Activated CD4-positive, CD25-positive, alpha-beta regulatory T cell (primary cell): Measurements from ENCODE around the gene ARRDC2.
A peak's percentile ranks its signal among the peaks of the same experiment; 100 is the strongest.
"Not testable (repeated sequence)": the region's sequence is repeated elsewhere in the genome, so short reads cannot be mapped to it uniquely, and the experiment has no call there.

ENCODE experiments used
- DNase-seq, 4 experiments: peaks; one replicate each; lab custom pipeline; 2025; lab: John Stamatoyannopoulos, UW

ARRDC2 gene

DNA sequence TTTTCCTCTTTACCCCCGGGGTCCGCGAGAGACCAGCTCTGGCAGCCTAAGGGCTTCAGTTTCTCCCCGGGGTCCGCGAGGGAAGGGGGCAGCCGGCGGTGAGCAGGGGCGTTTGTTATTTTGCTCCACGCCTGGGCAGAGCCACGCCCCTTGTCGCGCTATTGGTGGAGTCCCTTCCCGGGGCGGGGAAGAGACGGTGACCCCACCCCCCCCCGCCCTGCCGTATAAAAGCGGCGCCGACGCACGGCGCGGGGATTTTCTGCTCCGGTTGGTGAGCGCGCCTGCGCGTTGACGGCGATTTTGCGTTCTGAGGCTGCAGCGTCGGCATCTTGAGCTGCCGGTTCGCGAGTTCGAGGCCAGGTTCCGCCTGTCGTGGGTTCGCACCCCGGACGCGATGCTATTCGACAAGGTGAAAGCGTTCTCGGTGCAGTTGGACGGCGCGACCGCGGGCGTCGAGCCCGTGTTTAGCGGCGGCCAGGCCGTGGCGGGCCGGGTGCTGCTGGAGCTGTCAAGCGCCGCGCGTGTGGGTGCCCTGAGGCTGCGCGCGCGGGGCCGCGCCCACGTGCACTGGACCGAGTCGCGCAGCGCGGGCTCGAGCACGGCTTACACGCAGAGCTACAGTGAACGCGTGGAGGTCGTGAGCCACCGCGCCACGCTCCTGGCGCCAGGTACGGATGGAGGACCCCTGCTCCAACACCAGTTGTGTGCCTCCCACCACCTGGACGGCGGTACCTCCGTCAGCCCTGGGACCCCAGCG, at the start of gene ARRDC2:
Gene ARRDC2 (plus strand): TSS at position 254 of the 757 bp plus-strand sequence. CDS start 141 bp downstream, at position 395.
- peak; percentile 78 to 87 (median 86) for DNase-seq

GRCh38 chr19:17963936-17964691, 43.9 kb upstream of the ARRDC2 start:
- no peak for DNase-seq

- no peak for DNase-seq
Measured at GRCh38 chr19:17965370-17966128, 42.4 kb upstream of the ARRDC2 start.

DNA sequence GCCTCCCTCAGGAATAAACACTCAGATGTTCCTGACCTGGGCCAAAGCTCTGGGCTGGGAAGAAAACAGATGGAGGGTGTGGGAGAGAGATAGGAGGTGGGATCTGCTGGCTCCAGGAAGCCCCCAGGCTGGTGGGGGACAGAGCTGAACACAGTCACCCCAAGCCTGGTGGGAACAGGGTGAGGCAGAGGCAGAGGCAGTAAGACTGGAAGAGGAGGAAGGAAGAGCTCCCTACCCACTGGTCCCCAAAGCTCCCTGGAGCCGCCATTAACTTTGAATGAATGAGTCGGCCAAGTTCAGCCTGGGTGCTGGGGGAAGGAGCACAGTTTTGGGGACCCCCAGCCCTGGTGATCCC, 41.9 kb upstream of the ARRDC2 start:
- DNase-seq, result no peak

DNA sequence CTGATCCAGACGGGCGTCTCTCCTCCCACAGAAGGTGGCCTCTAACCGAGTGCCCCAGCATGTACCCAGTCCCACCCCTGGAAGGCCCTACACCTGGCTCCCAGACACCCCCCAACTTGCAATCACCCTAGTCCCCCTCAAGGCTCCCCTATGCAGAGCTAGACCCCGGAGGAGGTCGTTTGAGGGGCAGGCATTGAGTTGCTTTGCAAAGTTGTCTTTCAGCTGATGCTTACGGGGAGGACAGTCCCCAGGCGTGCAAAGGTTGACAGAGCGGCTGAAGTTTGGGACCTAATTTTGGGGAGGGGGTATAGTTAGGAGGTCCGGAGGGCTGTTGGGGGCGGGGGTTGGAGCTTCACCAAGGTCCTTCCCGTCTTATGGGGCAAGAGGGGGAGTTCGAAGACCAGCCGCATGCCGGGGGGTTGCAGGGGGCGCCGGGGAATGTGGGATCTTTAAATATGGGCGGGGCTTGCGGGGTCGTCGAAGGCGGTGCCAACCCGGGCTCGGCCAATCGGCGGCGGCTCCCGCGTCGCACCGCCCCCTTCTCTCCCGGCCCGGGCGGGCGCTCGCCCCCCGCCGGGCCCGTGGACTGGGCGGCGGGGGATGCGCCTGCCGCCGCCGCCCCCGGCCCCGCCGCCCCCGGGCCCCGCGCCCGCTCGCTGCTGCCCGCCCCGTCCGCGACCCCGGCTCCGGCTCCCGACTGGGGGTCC, 41.3 kb upstream of the ARRDC2 start, which contains the start of gene KCNN1:
Gene KCNN1 (plus strand): TSS at position 558 of the 707 bp plus-strand sequence. CDS start 6,782 bp downstream, outside the sequence.
- DNase-seq, result no peak

DNA sequence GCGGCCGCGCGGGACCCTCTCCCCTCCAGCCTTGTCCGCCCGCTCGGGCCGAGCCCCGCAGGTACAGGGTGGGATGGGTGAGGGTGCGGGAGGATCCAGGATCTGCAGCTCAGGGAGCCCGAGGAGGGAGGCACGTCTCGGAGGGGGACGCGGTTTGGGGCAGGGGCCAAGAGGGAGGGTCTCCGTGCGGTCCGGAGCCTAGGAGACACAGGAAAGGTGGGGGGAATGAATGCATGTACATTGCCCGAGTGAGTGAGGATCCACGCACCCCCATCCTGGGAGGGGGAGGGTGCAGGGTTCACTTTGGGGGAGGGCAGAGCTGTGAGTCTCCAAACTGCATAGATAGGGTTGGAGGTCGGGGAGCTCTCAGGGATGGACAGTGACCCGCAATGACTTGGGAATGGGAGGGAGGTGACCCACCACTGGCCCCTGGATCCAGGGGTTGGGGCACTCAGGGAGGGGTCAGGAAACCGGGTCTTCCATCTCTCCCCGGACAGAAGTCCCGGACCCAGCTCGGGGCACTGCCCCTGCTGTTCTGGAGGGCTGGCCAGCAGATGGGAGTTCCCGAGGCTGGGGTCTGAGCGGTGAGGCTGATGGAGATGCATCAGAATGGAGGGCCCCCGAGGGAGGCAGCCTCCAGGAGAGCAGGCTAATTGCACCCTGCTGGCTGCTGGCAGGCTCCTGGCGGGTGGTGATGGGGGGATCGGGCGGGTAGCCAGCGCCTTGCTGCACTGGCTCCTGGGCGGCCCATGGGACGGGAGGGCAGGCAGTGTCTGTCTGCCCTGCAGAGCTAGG, 40.5 kb upstream of the ARRDC2 start:
- no peak for DNase-seq

GRCh38 chr19:17968362-17968761, 39.6 kb upstream of the ARRDC2 start:
- DNase-seq, result no peak

- no peak for DNase-seq
Measured at GRCh38 chr19:17969096-17969792, 38.7 kb upstream of the ARRDC2 start.

- DNase-seq, result no peak
Measured at GRCh38 chr19:17972230-17972629, 35.7 kb upstream of the ARRDC2 start.

GRCh38 chr19:17973759-17974158, 34.2 kb upstream of the ARRDC2 start:
- DNase-seq, result no peak

- DNase-seq, result no peak
Measured at GRCh38 chr19:17974551-17974950, 33.4 kb upstream of the ARRDC2 start.

DNA sequence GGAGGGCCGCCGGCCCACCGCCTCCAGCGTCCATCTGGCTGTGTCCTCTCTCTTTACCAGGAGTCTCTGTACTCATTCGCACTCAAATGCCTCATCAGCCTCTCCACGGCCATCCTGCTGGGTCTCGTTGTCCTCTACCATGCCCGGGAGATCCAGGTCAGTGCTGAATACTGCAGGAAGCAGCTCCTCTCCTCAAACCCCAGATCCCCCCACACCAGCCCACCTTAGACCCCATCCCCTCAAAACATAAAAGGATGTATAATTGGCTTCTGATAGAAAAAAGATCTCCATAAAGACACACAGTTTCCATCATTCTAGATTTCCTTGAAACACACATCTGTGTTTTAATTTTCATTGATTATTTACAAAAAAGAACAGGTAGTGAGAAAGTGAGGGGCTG, 32.9 kb upstream of the ARRDC2 start:
- no peak for DNase-seq

- DNase-seq, result no peak
Measured at GRCh38 chr19:17977021-17977420, 30.9 kb upstream of the ARRDC2 start.

- DNase-seq, result no peak
Measured at GRCh38 chr19:17977488-17977887, 30.5 kb upstream of the ARRDC2 start.

- DNase-seq, result no peak
Measured at GRCh38 chr19:17981611-17982010, 26.4 kb upstream of the ARRDC2 start.

GRCh38 chr19:17982430-17982829, 25.5 kb upstream of the ARRDC2 start:
- DNase-seq, result no peak

DNA sequence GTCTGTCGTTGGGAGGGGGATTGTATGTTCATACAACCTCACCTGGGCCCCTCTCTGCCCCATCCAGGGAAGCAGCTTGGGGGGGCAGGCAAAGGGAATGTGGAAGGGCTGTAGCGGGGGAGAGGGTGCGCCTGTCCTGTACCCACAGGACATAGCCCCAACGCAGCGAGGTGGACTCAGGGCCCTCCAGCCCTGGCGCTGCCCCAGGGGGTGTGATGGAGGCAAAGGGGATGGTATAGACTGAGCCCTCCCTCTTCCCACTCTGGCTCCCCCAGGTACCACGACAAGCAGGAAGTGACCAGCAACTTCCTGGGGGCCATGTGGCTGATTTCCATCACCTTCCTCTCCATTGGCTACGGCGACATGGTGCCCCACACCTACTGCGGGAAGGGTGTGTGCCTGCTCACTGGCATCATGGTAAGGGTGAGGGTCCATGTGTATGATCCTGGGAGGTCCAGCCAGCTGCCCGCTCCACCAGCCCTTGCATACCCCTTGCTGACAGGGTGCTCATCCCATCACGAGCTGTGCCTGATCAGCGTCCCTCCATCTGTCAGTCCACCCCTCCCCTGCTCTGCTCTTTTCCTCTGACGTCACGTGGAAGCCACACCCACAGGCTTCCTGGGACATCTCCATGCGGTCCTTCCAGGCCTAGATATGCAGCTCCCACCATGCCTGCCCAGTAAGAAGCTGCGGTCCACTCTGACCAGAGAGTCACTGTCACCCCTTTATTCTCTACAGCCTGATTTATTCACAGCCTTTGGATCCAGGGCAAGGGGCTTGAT, 22.7 kb upstream of the ARRDC2 start:
- DNase-seq, result no peak

- DNase-seq, result not testable (repeated sequence)
Measured at GRCh38 chr19:17986569-17986968, 21.4 kb upstream of the ARRDC2 start.

DNA sequence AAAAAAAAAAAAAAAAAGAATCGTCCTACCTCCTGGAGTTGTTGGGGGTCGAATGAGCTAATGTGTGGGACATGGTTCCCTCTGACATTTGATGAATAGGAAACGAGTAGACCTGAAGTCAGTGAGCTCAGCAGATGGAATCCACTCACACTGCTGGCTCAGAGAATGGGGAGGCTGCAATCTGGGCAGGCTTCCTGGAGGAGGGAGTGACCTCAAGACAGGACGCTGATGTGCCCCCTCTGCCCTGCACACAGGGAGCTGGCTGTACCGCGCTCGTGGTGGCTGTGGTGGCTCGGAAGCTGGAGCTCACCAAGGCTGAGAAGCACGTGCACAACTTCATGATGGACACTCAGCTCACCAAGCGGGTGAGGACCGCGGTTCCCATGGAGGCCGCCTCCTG, 19.8 kb upstream of the ARRDC2 start:
- no peak for DNase-seq
